ENCODE data around the gene ABHD17A. TPM values are rescaled to one million over a fixed set of nuclear protein-coding genes. Genes with fewer than 3 reads are reported as not detected.
A peak's percentile ranks its signal among the peaks of the same experiment; 100 is the strongest.

Gene ABHD17A
- total and polyA plus RNA-seq, 9 of the 15 experiments (the other 6 are each of a cell fraction or from before 2014, with no cell fraction given) = 0.04 to 135 (median 21.8) TPM; not detected in 1

DNA sequence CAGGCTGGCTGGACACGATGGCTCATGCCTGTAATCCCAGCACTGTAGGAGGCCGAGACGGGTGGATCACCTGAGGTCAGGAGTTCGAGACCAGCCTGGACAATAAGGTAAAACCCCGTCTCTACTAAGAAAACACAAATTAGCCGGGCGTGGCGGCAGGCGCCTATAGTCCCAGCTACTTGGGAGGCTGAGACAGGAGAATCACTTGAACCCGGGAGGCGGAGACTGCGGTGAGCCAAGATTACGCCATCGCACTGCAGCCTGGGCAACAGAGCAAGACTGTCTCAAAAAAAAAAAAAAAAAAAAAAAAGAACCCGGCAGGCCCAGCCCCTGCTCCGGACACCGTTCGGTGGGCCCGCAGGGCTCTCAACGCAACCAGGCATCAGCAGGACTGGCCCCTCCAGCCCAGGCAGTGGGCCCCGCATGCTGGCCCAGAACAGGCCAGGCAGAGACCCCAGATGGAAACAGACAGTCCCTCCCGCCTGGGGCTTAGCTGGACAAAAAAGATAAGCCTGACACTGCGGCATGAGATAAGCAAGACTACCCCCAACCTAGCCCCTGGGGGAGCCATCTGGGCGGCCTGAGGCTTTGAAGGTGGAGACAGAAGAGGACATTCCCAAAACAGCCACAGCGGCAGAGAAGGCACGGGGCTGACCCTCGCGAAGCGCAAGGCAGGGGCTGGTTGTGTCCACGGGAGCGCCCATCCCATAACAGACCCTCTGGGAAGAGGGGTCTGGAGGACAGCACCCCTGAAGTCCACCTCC, 48.7 kb downstream of the ABHD17A start (continued):
- TF ChIP-seq, protein P1, sequence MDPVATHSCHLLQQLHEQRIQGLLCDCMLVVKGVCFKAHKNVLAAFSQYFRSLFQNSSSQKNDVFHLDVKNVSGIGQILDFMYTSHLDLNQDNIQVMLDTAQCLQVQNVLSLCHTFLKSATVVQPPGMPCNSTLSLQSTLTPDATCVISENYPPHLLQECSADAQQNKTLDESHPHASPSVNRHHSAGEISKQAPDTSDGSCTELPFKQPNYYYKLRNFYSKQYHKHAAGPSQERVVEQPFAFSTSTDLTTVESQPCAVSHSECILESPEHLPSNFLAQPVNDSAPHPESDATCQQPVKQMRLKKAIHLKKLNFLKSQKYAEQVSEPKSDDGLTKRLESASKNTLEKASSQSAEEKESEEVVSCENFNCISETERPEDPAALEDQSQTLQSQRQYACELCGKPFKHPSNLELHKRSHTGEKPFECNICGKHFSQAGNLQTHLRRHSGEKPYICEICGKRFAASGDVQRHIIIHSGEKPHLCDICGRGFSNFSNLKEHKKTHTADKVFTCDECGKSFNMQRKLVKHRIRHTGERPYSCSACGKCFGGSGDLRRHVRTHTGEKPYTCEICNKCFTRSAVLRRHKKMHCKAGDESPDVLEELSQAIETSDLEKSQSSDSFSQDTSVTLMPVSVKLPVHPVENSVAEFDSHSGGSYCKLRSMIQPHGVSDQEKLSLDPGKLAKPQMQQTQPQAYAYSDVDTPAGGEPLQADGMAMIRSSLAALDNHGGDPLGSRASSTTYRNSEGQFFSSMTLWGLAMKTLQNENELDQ (CRISPR knock-in tag; IDR thresholded peaks at IDR 0.05; ENCODE audit: borderline replicate concordance) = no peak
- TF ChIP-seq, protein P2, sequence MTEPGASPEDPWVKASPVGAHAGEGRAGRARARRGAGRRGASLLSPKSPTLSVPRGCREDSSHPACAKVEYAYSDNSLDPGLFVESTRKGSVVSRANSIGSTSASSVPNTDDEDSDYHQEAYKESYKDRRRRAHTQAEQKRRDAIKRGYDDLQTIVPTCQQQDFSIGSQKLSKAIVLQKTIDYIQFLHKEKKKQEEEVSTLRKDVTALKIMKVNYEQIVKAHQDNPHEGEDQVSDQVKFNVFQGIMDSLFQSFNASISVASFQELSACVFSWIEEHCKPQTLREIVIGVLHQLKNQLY (CRISPR knock-in tag; conservative IDR thresholded peaks at IDR 0.05) = no peak
- TF ChIP-seq BRD9 (IDR thresholded peaks at IDR 0.05; ENCODE audit: low read depth, partially characterized antibody) (no peak), DNMT1 (IDR thresholded peaks at IDR 0.05) (no peak), MCM3 (IDR thresholded peaks at IDR 0.05) (no peak), SP2 (IDR thresholded peaks at IDR 0.05; ENCODE audit: extremely low read depth, low read depth, low read length, poor library complexity, severe bottlenecking) (no peak), ZBTB1 (CRISPR knock-in tag; IDR thresholded peaks at IDR 0.05; ENCODE audit: borderline replicate concordance, low read depth) (no peak), RBFOX2 (IDR thresholded peaks at IDR 0.05; ENCODE audit: low read depth, low read length) (peak; percentile 21; the same call in 1 of the 2 replicates), ERF (CRISPR knock-in tag; IDR thresholded peaks at IDR 0.05) (no peak), MBD2 (IDR thresholded peaks at IDR 0.05; ENCODE audit: borderline replicate concordance, low read depth) (peak; percentile 49; the same call in 1 of the 2 replicates), ZNF717 (CRISPR knock-in tag; IDR thresholded peaks at IDR 0.05) (no peak), NELFE (IDR thresholded peaks at IDR 0.05; ENCODE audit: insufficient read depth, insufficient read length) (no peak), SMARCE1 (IDR thresholded peaks at IDR 0.05) (peak; percentile 92), ZNF75A (CRISPR knock-in tag; IDR thresholded peaks at IDR 0.05) (no peak), ZNF24 (IDR thresholded peaks at IDR 0.05) (no peak), ETS2 (tag; IDR thresholded peaks at IDR 0.05; ENCODE audit: borderline replicate concordance, poor library complexity, severe bottlenecking) (no peak), DACH1 (IDR thresholded peaks at IDR 0.05; ENCODE audit: partially characterized antibody) (no peak), CCAR2 (IDR thresholded peaks at IDR 0.05; ENCODE audit: low read depth, low read length) (no peak), PPARD (CRISPR knock-in tag; IDR thresholded peaks at IDR 0.05) (no peak)
- TF ChIP-seq, protein P3, sequence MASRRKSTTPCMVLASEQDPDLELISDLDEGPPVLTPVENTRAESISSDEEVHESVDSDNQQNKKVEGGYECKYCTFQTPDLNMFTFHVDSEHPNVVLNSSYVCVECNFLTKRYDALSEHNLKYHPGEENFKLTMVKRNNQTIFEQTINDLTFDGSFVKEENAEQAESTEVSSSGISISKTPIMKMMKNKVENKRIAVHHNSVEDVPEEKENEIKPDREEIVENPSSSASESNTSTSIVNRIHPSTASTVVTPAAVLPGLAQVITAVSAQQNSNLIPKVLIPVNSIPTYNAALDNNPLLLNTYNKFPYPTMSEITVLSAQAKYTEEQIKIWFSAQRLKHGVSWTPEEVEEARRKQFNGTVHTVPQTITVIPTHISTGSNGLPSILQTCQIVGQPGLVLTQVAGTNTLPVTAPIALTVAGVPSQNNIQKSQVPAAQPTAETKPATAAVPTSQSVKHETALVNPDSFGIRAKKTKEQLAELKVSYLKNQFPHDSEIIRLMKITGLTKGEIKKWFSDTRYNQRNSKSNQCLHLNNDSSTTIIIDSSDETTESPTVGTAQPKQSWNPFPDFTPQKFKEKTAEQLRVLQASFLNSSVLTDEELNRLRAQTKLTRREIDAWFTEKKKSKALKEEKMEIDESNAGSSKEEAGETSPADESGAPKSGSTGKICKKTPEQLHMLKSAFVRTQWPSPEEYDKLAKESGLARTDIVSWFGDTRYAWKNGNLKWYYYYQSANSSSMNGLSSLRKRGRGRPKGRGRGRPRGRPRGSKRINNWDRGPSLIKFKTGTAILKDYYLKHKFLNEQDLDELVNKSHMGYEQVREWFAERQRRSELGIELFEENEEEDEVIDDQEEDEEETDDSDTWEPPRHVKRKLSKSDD (conservative IDR thresholded peaks at IDR 0.05; ENCODE audit: low read length) = no peak
- TF ChIP-seq, protein P4, sequence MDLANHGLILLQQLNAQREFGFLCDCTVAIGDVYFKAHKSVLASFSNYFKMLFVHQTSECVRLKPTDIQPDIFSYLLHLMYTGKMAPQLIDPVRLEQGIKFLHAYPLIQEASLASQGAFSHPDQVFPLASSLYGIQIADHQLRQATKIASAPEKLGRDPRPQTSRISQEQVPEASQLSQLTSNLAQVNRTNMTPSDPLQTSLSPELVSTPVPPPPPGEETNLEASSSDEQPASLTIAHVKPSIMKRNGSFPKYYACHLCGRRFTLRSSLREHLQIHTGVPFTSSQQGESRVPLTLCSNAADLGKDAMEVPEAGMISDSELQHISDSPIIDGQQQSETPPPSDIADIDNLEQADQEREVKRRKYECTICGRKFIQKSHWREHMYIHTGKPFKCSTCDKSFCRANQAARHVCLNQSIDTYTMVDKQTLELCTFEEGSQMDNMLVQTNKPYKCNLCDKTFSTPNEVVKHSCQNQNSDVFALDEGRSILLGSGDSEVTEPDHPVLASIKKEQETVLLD (IDR thresholded peaks at IDR 0.05) = peak; percentile 76
- TF ChIP-seq, protein P5, sequence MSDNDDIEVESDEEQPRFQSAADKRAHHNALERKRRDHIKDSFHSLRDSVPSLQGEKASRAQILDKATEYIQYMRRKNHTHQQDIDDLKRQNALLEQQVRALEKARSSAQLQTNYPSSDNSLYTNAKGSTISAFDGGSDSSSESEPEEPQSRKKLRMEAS (CRISPR knock-in tag; IDR thresholded peaks at IDR 0.05) = no peak

All from K562 (cell line).